Measurements from ENCODE around the gene GID8. TPM values are rescaled to one million over a fixed set of nuclear protein-coding genes. Genes with fewer than 3 reads are reported as not detected.

The GID8 gene
- total RNA-seq, 1 donor from 2014 or later = 48.7 TPM

- H3K4me1 Mint-ChIP-seq = peaks cover 2% of the 10 kb centered on the region
- H3K4me3 Mint-ChIP-seq = no peak overlapping the region
- Histone ChIP-seq H4K20me1 (ENCODE audit: low read depth) (peaks cover 71% of the 10 kb centered on the region), H3K4me1 (peaks cover 1% of the 10 kb centered on the region), H3K4me3 (no peak overlapping the region), H3K79me2 (ENCODE audit: low read depth) (peaks cover 50% of the 10 kb centered on the region), H3K4me2 (no peak overlapping the region), H3K27ac (no peak overlapping the region), H3K9ac (no peak overlapping the region), H2AFZ (replicated peaks) (no peak overlapping the region), H3K36me3 (no peaks in the 10 kb centered on the region), H3F3A (ENCODE audit: low read depth) (peaks cover 2% of the 10 kb centered on the region), H3K27me3 (no peaks in the 10 kb centered on the region), H3K9me3 (ENCODE audit: low read depth) (no peaks in the 10 kb centered on the region)
- H3K27me3 Mint-ChIP-seq (ENCODE audit: insufficient read depth, low read depth) = no peaks in the 10 kb centered on the region
- no peak for DNase-seq (ENCODE audit: low spot score)
- no peak overlapping the region for H3K27ac Mint-ChIP-seq
- H3K9me3 Mint-ChIP-seq = no peaks in the 10 kb centered on the region
- TF ChIP-seq EZH2 (IDR thresholded peaks at IDR 0.05) (no peak), EZH2phosphoT487 (IDR thresholded peaks at IDR 0.05) (no peak), CTCF (IDR thresholded peaks at IDR 0.05) (no peak)
- H3K36me3 Mint-ChIP-seq = peaks cover 39% of the 10 kb centered on the region
These were observed 6.8 kb downstream of the GID8 start for GRCh38 chr20:62944746-62945145.

GRCh38 chr20:62945771-62946339 is 7.9 kb downstream of the GID8 start:
- Histone ChIP-seq H2AFZ (replicated peaks) (no peak overlapping the region), H4K20me1 (ENCODE audit: low read depth) (peaks cover 61% of the 10 kb centered on the region)
- H3K4me1 Mint-ChIP-seq = no peaks in the 10 kb centered on the region

GRCh38 chr20:62946918-62947317 is 9.0 kb downstream of the GID8 start:
- peaks cover 51% of the 10 kb centered on the region for H4K20me1 ChIP-seq (ENCODE audit: low read depth)
- H3K36me3 ChIP-seq = no peaks in the 10 kb centered on the region
- no peak overlapping the region for H2AFZ ChIP-seq (replicated peaks)
- H3K4me1 Mint-ChIP-seq = no peaks in the 10 kb centered on the region
- H3K27ac Mint-ChIP-seq = no peak overlapping the region
- no peak overlapping the region for H3K9ac ChIP-seq
- no peaks in the 10 kb centered on the region for H3K27me3 ChIP-seq
- TF ChIP-seq CTCF (IDR thresholded peaks at IDR 0.05) = no peak
- no peak for TF ChIP-seq EZH2 (IDR thresholded peaks at IDR 0.05)
- no peak for TF ChIP-seq EZH2phosphoT487 (IDR thresholded peaks at IDR 0.05)
- H3K4me1 ChIP-seq = no peaks in the 10 kb centered on the region
- peaks cover 2% of the 10 kb centered on the region for H3K27me3 Mint-ChIP-seq (ENCODE audit: insufficient read depth, low read depth)
- H3K9me3 Mint-ChIP-seq = no peaks in the 10 kb centered on the region
- H3K36me3 Mint-ChIP-seq = peaks cover 44% of the 10 kb centered on the region
- H3K4me3 Mint-ChIP-seq = no peak overlapping the region
- H3K27ac ChIP-seq = no peak overlapping the region
- H3F3A ChIP-seq (ENCODE audit: low read depth) = peaks cover 3% of the 10 kb centered on the region
- no peak overlapping the region for H3K4me2 ChIP-seq
- H3K79me2 ChIP-seq (ENCODE audit: low read depth) = peaks cover 28% of the 10 kb centered on the region
- H3K9me3 ChIP-seq (ENCODE audit: low read depth) = no peaks in the 10 kb centered on the region
- no peak for DNase-seq (ENCODE audit: low spot score)
- H3K4me3 ChIP-seq = no peak overlapping the region

More at GRCh38 chr20:62945771-62946339, 7.9 kb downstream of the GID8 start:
- Histone ChIP-seq H3K27me3 (no peaks in the 10 kb centered on the region), H3K27ac (no peak overlapping the region), H3K36me3 (no peaks in the 10 kb centered on the region), H3K4me1 (no peaks in the 10 kb centered on the region), H3K79me2 (ENCODE audit: low read depth) (peaks cover 39% of the 10 kb centered on the region), H3F3A (ENCODE audit: low read depth) (peaks cover 3% of the 10 kb centered on the region), H3K4me3 (no peak overlapping the region), H3K9ac (no peak overlapping the region), H3K4me2 (no peak overlapping the region), H3K9me3 (ENCODE audit: low read depth) (no peaks in the 10 kb centered on the region)
- Mint-ChIP-seq H3K4me3 (no peak overlapping the region), H3K36me3 (peaks cover 48% of the 10 kb centered on the region), H3K27ac (no peak overlapping the region), H3K9me3 (no peaks in the 10 kb centered on the region), H3K27me3 (ENCODE audit: insufficient read depth, low read depth) (peaks cover 2% of the 10 kb centered on the region)
- no peak for DNase-seq (ENCODE audit: low spot score)
- no peak for TF ChIP-seq CTCF (IDR thresholded peaks at IDR 0.05)
- no peak for TF ChIP-seq EZH2 (IDR thresholded peaks at IDR 0.05)
- no peak for TF ChIP-seq EZH2phosphoT487 (IDR thresholded peaks at IDR 0.05)

Data from neural progenitor cell (in vitro differentiated cells).